CMK (cell line): ENCODE results near the gene ADAMTS14.

Experiments
- DNase-seq: peaks from one replicate; pipeline ENCODE4 v3.0.0-alpha.2; 2010; ENCODE audit warnings: low read depth

ADAMTS14 gene

DNA sequence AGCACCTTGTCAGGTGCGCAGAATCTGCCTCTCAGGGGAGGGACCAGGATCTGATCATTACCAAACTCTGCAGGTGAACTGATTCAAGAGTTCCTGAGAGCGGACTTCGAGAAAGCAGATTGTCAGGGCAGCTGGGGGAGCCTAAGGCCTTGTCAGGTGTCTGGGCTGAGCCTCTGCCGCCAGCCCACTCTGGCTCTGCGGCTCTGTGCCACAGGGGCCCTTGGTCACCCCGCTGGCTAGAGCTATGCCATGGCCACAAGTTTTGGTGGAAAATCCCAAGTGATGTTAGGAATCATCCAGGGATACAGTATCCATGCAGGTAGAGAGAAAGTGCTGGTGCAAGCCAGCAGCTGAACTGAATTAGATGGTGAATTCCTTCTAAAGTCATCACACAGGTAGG, 4.2 kb downstream of the ADAMTS14 start:
- DNase-seq, result no peak

DNA sequence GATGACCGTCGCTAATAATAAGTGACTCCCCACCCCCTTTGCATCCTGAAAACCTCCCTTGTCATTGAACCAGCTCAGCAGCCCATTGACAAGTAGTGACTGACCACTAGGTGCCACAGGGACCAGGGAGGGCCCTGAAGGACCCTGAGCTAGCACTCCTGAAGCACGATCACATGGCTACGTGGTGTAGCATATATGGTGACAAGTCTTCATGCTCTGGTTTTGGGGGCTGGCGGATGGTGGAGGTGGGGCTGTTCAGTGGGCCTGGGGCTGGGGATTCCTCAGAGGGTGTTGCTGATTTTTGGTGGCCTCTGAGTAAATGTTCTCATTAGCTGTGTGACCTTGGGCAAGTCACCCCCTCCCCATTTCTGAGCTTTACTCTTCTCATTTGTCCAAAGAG, 4.7 kb downstream of the ADAMTS14 start:
- no peak for DNase-seq

DNA sequence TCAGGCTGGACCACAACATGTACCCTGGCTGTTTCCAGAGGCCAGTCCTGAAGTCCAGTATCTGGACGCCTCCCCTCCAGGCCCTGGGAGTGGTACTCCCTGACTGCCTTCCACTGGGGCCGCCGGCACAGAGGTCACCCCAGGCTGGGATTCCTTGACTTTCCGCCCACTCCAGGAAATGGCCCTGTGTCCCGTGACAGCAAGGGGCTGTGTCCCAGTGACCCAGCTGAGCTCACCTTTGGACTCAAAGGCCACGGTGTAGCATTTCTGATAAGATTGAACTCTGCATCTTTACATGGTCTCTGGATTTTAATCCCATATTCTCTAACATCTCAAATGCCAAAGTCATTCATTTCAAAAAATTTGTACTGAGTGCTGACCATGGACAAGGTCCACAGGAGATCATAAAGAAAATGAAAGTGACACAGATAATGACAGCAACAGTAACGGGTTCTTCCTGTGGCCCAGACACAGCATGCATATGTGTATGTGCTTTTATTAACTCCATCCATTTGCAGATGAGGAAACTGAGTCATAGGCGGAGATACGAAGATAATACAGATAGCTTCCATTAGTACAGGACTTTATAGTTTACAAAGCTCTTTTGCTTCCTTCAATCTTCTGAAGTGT, 5.4 kb downstream of the ADAMTS14 start:
- DNase-seq, result no peak

DNA sequence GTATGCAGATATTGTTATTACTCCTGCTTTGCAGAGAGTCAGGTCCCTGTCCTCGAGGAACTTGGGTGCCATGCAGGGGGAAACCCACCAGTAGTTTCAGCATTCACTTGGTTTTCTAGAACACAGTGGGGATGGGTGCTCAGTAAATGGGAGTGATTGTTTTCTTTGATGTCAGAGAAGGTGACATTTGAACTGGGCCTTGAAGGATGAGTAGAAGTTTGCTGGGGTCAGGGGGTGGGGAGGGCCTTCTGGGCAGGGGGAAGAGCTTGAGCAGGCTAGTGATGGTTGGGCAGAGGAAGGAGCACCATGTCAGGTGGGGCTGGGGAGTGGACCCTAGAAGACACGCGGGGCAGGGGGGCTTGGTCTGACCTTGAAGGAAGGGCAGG, 5.9 kb downstream of the ADAMTS14 start:
- no peak for DNase-seq

DNA sequence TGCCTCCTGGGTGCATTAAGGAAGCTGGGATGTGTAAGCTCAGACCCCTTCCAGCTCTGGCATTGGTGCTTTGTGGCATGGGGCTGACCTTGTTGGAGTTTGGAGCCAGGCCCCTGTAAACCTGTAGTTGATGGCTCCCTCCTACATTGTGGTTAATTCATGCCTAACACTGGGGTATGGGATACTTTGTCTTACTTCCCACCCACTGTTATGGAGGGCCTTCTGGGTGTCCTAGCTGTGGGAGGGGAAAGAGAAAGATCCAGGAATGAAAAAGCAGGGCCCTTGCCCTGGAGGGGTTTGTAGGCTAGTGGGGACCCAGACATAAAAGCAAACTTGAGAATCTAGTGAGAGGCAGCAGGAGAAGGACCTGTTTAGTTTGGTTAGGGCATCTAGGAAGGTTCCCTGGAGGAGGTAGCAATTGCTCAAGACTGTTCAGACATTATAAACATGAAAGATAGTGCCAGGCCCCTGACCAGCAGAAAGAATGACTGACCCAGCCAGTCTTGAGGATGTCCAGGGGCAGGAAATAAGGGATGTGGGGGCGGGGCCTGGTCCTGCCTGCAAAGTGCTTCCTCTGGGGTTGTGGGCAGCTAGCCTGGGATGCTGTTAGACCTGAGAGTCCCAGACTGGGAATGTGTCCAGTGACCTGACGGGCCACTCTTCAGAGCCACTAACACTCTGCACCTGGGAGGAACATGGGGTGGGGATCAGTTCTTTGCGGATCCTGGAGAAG, 6.6 kb downstream of the ADAMTS14 start:
- DNase-seq, result no peak

DNA sequence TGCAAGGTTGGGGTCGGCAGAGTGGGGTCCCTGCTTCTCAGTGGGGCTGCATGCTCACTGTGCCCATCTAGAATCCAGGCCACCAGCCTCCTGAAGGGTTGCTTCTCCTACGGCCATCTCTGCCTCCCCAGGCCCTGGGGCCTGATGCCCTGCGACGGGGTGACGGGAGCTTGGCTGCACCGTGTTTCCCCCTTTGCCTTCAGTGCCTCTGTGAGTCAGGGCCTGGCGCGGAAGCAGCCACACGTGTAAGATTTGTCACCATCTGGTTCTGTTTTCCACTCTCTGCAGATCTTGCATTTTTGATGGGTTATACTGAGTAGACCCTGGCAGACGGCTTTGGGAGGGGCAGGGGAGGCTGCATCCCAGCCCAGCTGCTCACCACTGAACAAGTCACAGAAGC, 7.2 kb downstream of the ADAMTS14 start:
- DNase-seq, result no peak

DNA sequence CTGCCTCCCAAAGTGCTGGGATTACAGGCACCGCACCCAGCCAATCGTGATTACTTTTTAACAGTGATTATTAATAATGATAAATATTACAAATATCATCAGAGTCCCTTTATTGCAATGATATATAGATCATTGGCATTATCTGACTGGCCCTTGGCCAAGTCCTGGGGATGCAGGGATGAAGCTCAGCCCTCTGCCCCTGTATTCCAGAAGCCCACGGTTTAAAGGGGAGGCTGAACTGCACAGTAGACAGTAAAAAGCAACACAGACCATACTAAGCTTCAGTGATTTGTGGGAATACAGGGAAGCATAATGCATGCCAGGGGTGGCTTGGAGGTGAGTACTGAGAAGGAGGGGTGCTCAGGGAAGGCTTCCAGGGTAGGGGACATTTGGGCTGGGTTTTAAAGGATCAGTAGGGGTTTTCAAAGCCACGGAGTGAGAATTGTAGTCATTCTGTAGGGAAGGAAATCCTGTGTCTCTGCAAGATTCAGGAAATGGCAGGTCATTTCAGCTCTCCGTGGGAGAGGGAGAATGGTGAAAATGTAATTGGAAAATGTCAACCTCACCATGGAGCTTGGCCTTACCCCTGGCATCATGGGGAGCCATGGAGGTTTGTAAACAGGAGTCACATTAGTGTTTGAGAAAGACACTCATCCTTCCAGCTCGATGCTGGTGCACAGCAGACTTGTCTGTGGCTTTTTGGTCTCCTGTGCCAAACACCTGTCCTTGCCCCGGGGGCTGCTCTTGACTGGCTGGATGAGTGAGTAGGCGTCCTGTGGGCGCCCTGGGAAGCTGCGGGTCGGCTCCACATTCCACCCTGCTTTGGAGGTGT, 8.8 kb downstream of the ADAMTS14 start:
- no peak for DNase-seq

DNA sequence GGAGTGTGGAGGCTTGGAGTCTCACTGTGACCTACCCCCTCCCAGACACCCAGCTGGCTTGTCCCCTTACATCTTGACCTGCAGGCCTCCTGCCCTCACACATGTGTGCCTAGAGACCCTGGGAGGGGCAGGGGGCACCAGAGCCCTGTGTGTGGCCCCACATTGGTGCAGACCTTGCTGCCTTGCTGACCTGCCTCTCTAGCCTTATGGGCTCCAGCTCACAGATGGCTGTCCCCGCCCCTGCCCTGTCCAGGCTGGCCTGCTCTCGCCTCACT, 9.4 kb downstream of the ADAMTS14 start:
- DNase-seq, result no peak

DNA sequence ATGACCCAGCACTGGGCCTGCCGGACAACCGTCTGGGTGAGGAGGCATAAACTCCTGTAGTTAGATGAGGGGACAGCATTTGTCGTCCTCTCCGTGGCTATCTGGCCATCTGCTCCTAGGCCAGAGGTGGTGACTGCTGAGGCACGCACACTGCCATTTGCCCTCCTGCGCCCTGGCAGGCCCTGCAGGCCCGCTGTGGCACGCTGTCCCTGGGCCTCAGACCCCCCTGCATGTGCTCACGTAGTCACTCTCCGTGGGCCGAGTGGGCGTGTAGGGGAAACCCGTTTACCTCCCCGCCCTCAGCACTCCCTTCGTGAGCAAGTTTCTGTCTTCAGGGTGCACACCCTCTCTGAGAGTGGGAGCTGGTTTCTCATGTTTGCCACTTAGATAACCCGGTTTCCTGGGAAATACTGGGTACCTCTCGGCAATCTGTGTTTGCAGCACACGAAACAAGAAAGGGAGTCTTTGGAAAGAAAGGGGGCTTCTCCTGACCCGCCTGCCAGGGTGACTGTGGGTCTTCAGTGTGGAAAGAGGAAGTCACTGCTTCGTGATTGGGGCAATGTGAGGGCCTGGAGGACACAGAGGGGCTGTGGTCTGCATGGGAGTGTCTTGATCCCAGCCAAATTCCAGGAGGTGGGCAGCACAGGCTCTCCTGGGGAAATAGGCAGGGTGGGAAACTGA, 10.8 kb downstream of the ADAMTS14 start:
- no peak for DNase-seq

DNA sequence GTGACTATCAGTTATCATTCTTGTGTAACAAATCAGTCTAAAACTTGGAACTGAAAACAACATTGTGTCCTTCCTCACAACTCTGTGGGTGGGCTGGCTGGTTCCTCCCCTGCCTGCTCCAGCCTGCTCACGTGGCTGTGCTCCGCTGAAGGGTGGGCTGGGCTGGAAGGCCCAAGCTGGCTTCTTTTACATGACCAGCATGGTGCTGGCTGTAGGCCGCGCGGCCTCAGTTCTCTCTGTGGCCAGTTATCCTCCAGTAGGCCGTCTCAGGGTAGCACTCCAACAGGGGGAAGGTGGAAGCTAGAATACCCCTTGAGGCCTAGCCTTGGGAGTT, 11.3 kb downstream of the ADAMTS14 start:
- no peak for DNase-seq

DNA sequence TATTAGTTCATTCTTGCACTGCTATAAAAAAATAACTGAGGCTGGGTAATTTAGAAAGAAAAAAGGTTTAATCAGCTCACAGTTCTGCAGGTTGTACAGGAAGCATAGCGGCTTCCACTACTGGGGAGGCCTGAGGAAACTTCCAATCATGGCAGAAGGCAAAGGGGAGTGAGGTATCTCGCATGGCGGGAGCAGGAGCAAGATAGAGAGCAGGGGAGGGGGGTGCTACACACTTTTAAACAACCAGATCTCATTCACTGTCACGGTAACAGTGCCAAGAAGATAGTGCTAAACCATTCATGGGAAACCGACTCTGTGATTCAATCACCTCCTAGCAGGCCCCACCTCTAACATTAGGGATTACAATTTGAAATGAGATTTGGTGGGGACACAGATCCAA, 11.6 kb downstream of the ADAMTS14 start:
- DNase-seq, result no peak

DNA sequence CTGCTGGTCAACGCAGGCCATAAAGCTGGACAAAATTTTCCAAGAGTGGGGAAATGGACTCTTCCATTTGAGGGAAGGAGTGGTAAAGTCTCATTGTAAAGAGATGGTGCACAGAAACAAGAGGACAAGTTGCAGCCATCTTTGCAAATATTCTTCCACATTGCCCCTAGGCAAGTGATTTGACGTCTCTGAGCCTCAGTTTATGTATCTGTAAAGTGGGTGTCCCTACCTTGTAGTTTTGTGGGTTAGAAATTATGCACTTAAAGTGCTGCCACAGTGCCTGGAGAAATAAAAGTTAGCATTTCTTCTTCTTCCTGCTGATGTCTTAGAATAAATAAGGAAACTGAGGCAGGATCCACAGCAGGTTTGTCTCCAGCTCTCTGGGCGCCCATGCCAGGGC, 12.1 kb downstream of the ADAMTS14 start:
- DNase-seq, result no peak

DNA sequence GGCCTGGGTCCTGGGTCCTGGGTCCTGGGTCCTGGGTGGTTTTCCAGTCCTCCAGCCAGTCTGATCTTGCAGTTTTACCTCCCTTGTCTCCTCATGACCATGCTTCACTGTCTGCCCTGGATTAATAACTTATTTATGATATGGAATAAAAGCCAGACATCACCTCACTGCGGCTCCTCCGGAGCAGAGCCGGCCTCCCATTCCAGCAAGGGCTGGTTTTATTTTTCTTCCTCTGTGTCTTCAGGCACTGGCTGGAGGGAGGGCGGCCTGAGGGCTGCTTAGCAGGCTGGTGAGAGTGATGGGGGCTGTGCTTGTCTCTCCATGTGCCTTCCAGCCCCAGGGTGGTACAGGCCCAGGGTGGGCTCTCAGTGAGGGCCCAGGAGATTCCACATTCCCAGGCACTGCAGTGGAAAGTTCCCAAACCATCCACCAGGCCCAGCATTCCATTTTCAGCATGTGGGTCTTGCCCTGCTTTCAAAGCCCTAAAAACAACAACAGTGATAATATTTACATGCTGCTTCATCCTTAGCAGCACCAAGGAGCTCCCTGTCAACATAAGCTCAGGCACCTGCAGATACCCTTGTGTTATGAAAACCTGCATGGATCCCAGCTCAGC, 12.6 kb downstream of the ADAMTS14 start:
- DNase-seq, result no peak

DNA sequence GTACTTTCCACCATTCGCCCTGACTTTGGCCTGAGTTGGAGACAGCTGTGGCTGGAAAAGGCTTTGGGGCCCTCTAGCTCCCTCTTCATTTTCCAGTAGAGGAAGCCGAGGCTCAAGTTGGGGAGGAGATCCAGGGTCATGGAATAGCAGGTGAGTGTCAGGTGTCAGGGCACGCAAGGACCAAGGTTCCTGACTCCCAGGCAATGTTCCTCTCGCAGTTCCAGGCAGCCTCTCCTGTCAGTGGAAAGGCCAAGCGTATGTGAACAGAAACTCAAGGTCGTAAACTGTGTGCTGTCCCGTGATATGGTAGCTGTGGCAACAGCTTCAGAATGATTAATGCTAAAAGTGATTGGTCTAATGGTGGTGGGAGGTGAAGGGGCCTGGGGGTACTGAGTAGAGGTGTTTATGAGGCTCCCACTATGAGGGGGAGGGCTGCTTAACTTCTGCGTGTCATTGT, 13.2 kb downstream of the ADAMTS14 start:
- DNase-seq, result no peak

DNA sequence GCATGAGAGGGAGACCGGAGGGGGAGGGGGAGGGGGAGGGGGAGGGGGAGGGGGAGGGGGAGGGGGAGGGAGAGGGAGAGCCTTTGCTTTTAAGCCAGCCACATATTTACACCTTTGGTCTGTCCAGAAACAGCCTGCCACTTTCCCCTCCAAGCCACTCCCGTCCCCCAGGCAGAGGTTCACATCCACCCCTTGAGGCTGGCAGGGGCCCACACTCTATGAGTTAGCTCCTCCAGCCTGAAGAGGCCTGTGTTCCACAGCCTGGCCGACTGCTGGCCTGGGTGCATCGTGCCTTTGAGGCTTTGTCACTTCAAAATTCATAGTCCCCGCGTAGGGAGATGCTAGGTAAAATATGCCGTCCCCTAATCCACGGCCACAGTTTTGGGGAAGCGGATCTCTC, 16.5 kb downstream of the ADAMTS14 start:
- DNase-seq, result no peak

DNA sequence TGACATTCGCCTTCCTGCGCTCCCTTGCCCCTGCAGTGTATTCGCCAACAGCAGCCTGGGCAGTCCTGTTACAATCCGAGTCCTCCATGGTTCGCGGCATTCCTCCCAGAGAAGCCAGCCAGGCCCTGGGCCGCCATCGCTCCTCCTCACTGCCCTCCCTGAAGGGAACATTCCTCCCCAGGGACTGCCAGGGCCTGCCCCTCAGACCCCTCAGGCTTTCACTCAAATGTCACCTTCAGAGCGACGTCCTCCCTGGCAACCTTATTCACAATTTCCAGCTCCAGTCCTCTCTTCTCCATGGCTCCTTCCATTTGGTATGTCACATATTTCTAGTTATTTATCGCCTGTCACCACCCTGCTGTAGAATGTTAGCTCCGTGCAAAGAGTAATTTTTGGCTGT, 17.4 kb downstream of the ADAMTS14 start:
- DNase-seq, result no peak

DNA sequence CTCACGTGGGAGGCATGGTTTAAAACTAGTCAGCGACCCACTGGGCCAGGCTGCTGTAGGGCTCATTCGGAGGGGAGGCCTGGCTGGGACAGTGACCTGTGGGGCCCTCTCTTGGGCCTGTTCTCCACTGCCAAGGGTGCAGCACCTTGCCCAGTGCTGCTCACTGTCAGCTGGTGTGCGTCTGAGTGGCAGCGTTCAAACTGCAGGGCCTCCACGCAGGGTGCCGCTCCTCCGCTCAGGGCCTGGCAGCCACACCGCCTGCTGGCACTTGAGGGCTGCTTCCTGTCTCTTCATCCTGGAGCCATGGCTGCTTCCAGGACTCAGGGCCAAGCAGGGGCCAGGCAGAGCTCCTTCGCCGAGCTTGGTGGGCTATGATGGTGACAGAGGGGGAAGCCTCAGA, 18.3 kb downstream of the ADAMTS14 start:
- DNase-seq, result no peak

DNA sequence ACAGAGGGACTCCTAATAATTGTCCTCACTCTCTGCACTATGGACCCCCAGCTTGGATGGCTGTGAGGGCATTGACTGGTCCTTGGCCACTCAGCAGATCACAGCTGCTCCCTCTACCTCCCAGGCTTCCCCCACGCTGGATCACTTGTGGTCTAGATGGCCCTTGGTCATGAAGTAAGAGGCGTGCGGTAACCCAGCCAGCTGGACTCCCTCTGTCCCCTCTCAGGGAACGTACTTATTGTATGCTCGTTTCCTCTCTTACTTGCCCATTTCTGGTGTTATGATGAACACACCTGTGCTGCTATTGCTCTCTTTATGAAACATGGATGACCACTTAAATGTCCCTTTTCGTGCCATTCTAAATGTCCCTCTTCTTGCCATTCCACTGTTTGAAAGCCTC, 19.3 kb downstream of the ADAMTS14 start:
- no peak for DNase-seq

DNA sequence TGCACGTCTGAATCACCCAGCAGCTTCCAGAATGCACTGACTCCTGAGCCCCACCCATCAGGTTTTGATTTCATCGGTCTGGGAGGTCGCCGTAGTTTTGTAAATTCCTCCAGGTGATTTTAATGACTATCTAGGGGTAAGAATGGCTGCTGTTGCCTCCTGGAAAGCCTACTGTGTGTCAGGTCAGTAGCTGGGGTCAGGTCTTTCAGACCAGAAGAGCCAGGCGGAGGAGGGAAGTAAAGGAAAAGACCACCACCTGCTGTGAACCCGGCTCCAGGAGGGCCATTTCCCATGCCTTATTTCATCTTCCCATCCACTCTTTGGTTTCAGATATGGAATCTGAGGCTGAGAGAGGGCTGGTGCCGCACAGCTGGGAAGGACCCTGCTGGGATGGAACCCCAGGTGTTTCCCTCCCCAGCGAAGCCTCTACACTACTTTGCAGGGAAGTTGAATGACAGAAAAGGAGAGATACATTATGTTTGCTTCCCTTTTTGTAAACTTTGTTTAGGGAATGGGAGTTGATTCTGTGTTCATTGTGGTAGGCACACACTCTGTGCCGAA, 19.8 kb downstream of the ADAMTS14 start:
- DNase-seq, result no peak

DNA sequence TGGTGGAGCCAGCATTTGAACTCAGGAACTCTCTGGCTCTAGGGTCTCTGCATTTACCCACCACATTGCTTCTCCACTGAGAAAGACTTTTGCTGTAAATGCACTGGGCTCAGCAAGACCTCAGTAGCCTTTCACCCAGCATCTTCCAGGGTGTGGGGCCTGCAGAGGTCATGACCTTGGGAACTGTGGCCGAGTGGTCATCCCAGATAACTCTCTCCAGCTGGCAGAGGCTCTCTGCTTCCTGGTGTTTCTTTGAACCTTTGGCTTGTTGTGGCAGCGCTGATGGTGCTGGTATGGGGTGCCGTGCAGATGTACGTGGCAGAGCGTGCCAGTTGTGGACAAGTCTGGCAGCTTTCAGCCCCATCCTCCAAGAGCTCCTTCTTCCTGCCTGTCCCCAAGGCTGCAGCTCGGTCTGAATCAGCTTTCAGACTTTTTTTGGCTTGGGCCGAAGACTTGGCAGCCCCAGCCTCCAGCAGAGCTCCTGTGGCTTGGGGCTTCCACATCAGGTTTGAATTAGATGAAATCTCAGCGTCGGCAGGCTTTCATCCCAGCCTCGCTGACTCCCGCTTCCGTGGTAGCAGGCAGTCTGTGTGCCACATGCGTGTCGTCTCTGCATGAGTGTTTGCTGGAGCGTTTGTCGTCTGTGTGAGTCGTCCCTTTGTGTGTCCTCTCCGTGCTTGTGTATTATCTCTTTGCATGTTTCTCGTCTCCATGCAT, 21.5 kb downstream of the ADAMTS14 start:
- DNase-seq, result no peak

DNA sequence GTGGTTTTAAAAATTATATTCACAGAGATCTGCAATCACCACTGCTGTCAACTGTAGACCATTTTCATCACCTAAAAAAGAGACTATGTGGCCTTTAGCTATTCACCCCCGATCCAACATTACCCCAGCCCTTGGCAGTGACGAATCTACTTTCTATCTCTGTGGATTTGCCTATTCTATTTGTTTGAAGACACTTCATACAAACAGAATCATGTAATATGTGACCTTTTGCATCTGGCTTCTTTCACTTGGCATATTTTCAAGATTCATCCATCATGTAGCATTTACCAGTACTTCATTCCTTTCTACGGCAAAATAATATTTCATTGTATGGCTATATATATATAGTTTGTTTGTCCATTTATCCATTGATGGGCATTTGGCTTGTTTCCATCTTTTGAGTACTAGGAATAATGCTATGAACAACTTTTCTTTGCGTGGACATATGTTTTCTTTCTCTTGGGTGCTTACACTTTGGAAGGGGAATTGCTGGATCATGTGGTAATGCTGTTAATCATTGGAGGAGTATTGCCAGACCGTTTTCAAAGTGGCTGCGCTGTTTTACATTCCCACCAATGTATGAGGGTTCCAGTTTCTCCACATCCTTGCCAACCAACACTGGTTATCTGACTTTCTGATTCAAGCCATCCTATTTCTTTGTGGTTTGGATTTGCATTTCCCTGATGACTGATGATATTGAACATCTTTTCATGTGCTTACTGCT, 22.3 kb downstream of the ADAMTS14 start:
- no peak for DNase-seq
